HEK293 (cell line): ENCODE results near the gene RXRG.

Experiments
- CTCF ChIA-PET: fragments of 350-600 bp; formaldehyde crosslinking; extraction: SDS; loops from one replicate; lab custom pipeline; 2021; ENCODE audit warnings: antibody characterized with exemption; lab: Yijun Ruan, JAX
- POLR2A ChIA-PET: fragments of 300-600 bp; formaldehyde crosslinking; extraction: SDS; loops from one replicate; lab custom pipeline; 2020; ENCODE audit warnings: antibody characterized with exemption, inconsistent platforms; lab: Yijun Ruan, JAX
- H3K27ac ChIP-seq: fragments of 200-500 bp; sonication (Bioruptor generic); 2 replicates; pipeline ENCODE4 v1.5.1; 2014; ENCODE audit warnings: low read depth, low read length, control low read depth, inconsistent platforms; ENCODE audit errors: extremely low read depth
- H3K36me3 ChIP-seq, 2 experiments: fragments of 200-500 bp in 1 of 2; sonication (Bioruptor generic) in 1 of 2; 1 replicate in 1 of 2; 2 replicates in 1 of 2; pipeline ENCODE4 v1.5.1; 2014 to 2017; ENCODE audit warnings: inconsistent platforms in 2 of 2, low read length in 2 of 2; ENCODE audit not compliant: control insufficient read depth in 2 of 2, insufficient read depth in 1 of 2
- H3K4me1 ChIP-seq: fragments of 200-500 bp; sonication (Bioruptor generic); 2 replicates; pipeline ENCODE4 v1.5.1; 2014; ENCODE audit warnings: mild to moderate bottlenecking, low read length, inconsistent platforms; ENCODE audit not compliant: control insufficient read depth, insufficient read depth
- H3K4me3 ChIP-seq: 2 replicates; pipeline ENCODE4 v1.5.1; 2011; ENCODE audit warnings: low read depth, mild to moderate bottlenecking, control low read depth, low read length, moderate library complexity
- H3K9me3 ChIP-seq: fragments of 200-500 bp; sonication (Bioruptor generic); 2 replicates; pipeline ENCODE4 v1.5.1; 2014; ENCODE audit warnings: low read depth, low read length, inconsistent platforms; ENCODE audit not compliant: control insufficient read depth, insufficient read depth
- GLIS2 ChIP-seq: fragments of 450-650 bp; formaldehyde crosslinking; IDR thresholded peaks from 2 replicates; pipeline ENCODE4 v1.5.1; 2016; ENCODE audit warnings: missing biosample characterization, missing genetic modification characterization
- MZF1 ChIP-seq: fragments of 450-650 bp; formaldehyde crosslinking; IDR thresholded peaks from 2 replicates; pipeline ENCODE4 v1.5.1; 2017; ENCODE audit warnings: missing biosample characterization, missing genetic modification characterization, borderline replicate concordance
- PRDM10 ChIP-seq: fragments of 450-650 bp; formaldehyde crosslinking; IDR thresholded peaks from 2 replicates; pipeline ENCODE4 v1.5.1; 2016; ENCODE audit warnings: missing biosample characterization, missing genetic modification characterization
- PRDM6 ChIP-seq: fragments of 450-650 bp; formaldehyde crosslinking; IDR thresholded peaks from 2 replicates; pipeline ENCODE4 v1.5.1; 2017; ENCODE audit warnings: missing biosample characterization, missing genetic modification characterization
- SCRT1 ChIP-seq: fragments of 450-650 bp; formaldehyde crosslinking; IDR thresholded peaks from 2 replicates; pipeline ENCODE4 v1.5.1; 2016; ENCODE audit warnings: missing biosample characterization, missing genetic modification characterization, borderline replicate concordance
- SP2 ChIP-seq: fragments of 450-650 bp; formaldehyde crosslinking; IDR thresholded peaks from 2 replicates; pipeline ENCODE4 v1.5.1; 2016; ENCODE audit warnings: missing biosample characterization, missing genetic modification characterization
- ZBTB8A ChIP-seq: fragments of 450-650 bp; formaldehyde crosslinking; IDR thresholded peaks from 2 replicates; pipeline ENCODE4 v1.5.1; 2016; ENCODE audit warnings: missing biosample characterization, missing genetic modification characterization
- ZNF335 ChIP-seq: fragments of 450-650 bp; formaldehyde crosslinking; conservative IDR thresholded peaks from 2 replicates; pipeline ENCODE4 v1.5.1; 2016; ENCODE audit warnings: missing biosample characterization, missing genetic modification characterization
- ZNF366 ChIP-seq: fragments of 450-650 bp; formaldehyde crosslinking; conservative IDR thresholded peaks from 2 replicates; pipeline ENCODE4 v1.5.1; 2016; ENCODE audit warnings: missing biosample characterization, missing genetic modification characterization
- ZNF404 ChIP-seq: fragments of 450-650 bp; formaldehyde crosslinking; IDR thresholded peaks from 2 replicates; pipeline ENCODE4 v1.5.1; 2017; ENCODE audit warnings: missing biosample characterization, missing genetic modification characterization
- ZNF776 ChIP-seq: fragments of 450-650 bp; formaldehyde crosslinking; IDR thresholded peaks from 2 replicates; pipeline ENCODE4 v1.5.0; 2017; ENCODE audit warnings: missing biosample characterization, missing genetic modification characterization, borderline replicate concordance
- ZSCAN30 ChIP-seq: fragments of 450-650 bp; IDR thresholded peaks from 2 replicates; pipeline ENCODE4 v1.5.1; 2018; ENCODE audit warnings: missing biosample characterization, mild to moderate bottlenecking, missing genetic modification characterization, moderate library complexity
- TF ChIP-seq, protein P1 (sequence below): sonication (generic); formaldehyde crosslinking; IDR thresholded peaks from 2 replicates; pipeline ENCODE4 v1.8.1; 2022; ENCODE audit warnings: mild to moderate bottlenecking, moderate library complexity, missing genetic modification reagents
- TF ChIP-seq, protein P2 (sequence below): fragments of 450-650 bp; formaldehyde crosslinking; IDR thresholded peaks from 2 replicates; pipeline ENCODE4 v1.5.1; 2016; ENCODE audit warnings: missing biosample characterization, missing genetic modification characterization

RXRG gene

GRCh38 chr1:165376041-165376810 lies 68.7 kb downstream of the RXRG start (continued):
- TF ChIP-seq ZNF366 (tag by site-specific recombination) (peak; percentile 81), SCRT1 (tag by site-specific recombination) (no peak), PRDM10 (peak; percentile 44)

DNA sequence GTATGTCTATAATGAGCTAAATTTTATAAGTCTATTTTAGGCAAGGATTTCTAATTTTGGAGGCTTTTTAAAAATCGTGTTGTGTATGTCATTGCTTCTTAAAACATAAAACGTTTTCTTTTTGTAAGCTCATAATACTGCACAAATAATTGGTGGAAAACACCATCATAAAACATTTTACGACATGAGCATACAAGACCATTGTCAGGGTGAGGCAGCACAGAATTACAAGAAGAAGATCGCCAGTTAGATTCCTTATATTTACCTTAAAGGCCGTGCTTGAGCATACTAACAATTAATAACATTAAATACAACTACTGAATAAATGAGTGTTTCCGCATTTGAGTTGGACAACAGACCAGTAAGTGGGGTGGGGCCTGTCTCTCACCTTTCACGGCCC lies 69.3 kb downstream of the RXRG start:
- H3K4me1 ChIP-seq = peaks cover 10% of the 10 kb centered on the region
- ChIA-PET CTCF (interaction anchor here (0.6 to 3.8 kb wide), 7 partner anchors 8 to 917 kb away, joined by 5 to 27 read pairs (median 8); no protein-coding TSS in a partner anchor), POLR2A (interaction anchor here (1.2 to 1.5 kb wide), 2 partner anchors 8 to 9 kb away, joined by 3 read pairs; no protein-coding TSS in a partner anchor)
- peak overlapping the region; percentile 78 for H3K27ac ChIP-seq
- H3K36me3 ChIP-seq = no peaks in the 10 kb centered on the region
- no peaks in the 10 kb centered on the region for H3K9me3 ChIP-seq
- TF ChIP-seq ZSCAN30 (tag by site-specific recombination) (no peak), ZBTB8A (no peak), PRDM6 (tag by site-specific recombination) (peak; percentile 33; the same call in 1 of the 2 replicates), ZNF776 (tag by site-specific recombination) (no peak), GLIS2 (tag by site-specific recombination) (no peak), ZNF335 (tag by site-specific recombination) (0 out of 2 replicates have a peak, but pooled peaks have one; percentile 40), ZNF404 (tag by site-specific recombination) (no peak), MZF1 (tag by site-specific recombination) (no peak), SP2 (tag by site-specific recombination) (no peak)
- TF ChIP-seq, protein P1, sequence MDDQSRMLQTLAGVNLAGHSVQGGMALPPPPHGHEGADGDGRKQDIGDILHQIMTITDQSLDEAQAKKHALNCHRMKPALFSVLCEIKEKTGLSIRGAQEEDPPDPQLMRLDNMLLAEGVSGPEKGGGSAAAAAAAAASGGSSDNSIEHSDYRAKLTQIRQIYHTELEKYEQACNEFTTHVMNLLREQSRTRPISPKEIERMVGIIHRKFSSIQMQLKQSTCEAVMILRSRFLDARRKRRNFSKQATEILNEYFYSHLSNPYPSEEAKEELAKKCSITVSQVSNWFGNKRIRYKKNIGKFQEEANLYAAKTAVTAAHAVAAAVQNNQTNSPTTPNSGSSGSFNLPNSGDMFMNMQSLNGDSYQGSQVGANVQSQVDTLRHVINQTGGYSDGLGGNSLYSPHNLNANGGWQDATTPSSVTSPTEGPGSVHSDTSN (CRISPR knock-in tag) = no peak
- TF ChIP-seq, protein P2, sequence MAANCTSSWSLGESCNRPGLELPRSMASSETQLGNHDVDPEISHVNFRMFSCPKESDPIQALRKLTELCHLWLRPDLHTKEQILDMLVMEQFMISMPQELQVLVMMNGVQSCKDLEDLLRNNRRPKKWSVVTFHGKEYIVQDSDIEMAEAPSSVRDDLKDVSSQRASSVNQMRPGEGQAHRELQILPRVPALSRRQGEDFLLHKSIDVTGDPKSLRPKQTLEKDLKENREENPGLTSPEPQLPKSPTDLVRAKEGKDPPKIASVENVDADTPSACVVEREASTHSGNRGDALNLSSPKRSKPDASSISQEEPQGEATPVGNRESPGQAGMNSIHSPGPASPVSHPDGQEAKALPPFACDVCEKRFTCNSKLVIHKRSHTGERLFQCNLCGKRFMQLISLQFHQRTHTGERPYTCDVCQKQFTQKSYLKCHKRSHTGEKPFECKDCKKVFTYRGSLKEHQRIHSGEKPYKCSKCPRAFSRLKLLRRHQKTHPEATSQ = no peak
- H3K4me3 ChIP-seq = no peak overlapping the region
